SW 1271 (cell line): ENCODE results near the gene OPCML.

Experiments
- DNase-seq, 2 experiments: peaks; one replicate each; lab custom pipeline; 2025; lab: John Stamatoyannopoulos, UW

OPCML gene

GRCh38 chr11:133291780-133292179 lies 240.5 kb downstream of the OPCML start:
- no peak for DNase-seq

- DNase-seq = no peak
These were observed 246.9 kb downstream of the OPCML start for GRCh38 chr11:133285359-133285758.

- no peak for DNase-seq
These were observed 248.1 kb downstream of the OPCML start for GRCh38 chr11:133284156-133284555.

- no peak for DNase-seq
These were observed 254.4 kb downstream of the OPCML start for GRCh38 chr11:133277886-133278285.

DNA sequence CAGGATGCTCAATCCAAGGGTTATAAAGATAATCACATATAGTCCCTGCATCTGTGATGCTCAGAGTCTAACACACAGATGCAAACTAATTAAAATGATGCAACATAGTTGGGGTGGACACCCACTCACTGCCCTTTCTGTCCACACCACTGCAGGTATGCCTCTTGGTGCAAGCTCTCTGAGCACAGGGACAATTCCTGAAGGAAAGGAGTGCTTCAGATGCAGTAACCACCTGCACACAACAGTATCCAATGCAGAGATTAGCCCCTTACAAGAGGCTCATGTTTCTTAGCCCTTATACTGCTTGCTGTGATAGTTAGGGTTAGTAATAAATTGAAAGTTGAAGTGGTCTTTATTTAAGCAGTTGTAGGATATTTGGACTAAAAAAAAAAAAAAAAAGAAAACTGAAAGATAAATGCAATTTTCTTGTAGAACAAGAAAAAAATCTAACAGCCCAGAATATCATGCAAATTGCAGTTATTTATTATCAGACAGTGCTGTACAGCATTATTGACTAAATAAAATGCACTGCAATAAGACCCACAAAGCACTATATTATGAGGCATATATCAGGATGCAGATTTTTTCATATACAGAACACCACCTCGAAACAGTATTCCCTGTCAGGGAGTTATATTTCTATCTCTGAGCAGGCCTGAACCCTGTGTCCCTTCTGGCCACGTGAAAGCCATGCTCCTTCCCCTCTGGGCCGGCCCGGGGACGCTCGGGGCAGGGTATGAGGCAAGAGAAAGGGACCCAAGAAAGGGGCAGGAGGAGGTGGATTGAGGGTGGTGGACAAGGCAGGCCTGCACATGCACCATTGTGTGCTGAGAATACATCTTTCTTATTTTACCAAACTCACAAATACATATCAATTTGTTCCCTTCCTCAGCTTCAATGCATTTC lies 260.2 kb downstream of the OPCML start:
- DNase-seq = no peak

GRCh38 chr11:133271206-133271605 lies 261.1 kb downstream of the OPCML start:
- no peak for DNase-seq

- DNase-seq = no peak
These were observed 263.0 kb downstream of the OPCML start for GRCh38 chr11:133269267-133269666.

- DNase-seq = no peak
These were observed 265.3 kb downstream of the OPCML start for GRCh38 chr11:133266986-133267385.

DNA sequence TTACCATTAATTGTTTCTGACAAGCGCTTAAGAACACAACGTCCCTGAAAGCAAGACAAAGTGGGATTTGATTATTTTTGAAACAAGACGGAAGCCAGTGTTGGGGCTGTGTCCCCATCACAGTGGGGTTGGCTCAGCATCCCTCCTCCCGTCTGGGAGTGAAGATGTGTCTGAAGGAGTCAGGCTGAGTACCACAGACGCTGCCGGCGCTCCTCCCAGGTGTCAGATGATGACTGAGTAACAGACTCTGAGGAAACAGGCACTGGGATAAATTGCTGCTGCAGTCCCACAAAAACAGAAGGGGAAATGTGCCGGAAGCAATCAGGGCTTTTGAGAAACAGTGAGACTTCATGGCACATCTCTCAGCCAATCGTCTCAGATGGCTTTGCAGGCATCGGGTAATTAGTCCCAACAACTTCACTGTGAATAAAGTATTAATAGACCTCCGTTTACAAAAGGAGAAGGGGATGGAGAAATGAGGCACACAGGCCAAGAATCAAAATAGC lies 266.7 kb downstream of the OPCML start:
- no peak for DNase-seq

GRCh38 chr11:133263332-133263731 lies 269.0 kb downstream of the OPCML start:
- DNase-seq = no peak

DNA sequence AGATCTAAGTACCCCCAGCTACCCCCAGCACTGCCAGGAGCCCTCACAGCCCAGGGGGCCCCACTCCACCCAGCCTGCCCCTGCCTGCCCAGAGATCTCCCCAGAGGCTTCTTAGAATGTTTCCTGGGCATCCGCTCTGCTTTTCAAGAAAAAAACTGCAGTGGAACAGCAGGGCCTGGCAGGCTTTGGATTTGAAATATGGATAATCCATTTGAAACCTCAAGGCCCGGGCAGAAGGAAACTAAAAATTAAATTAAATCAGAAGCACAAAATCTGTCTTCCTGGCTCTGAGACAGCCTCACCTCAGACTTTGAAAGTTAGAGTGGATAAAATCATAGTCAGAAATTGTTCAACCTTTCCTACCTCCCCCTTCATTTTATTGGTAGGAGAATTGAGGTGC lies 273.6 kb downstream of the OPCML start:
- DNase-seq = no peak

DNA sequence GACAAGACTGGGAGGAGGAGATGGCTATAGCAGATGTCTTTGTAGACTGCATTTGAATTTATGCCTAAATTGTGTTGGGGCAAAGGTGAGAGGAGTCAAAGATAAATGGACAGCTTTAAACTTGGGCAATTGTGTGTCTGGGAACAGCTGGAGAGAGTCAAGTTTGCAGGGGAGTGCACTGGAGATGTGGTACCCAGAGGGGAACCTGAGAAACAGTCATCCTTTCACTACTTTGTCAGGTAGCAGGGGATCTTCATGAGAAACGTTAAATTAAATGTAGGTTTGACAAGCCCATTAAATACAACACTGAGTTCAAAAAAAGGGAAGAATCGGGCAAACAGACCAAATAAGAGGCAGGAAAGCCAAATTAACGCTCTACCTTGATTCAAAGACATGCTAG lies 277.7 kb downstream of the OPCML start:
- DNase-seq = no peak

DNA sequence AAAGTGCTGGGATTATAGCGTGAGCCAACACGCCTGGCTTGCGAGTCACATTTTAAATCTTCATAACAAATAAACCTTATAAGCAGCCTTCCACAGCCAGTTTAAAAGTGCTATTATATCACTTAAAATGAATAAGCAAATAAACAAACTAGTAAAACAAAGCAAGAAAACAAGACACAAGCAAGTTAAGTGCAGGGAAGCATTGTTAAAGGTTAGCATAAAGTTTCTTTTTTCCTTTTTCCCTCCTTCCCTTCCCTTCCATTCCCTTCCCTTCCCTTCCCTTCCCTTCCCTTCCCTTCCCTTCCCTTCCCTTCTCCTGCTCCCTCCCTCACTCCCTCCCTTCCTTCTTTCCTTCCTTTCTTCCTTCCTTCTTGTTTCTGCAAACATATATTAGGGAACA lies 278.7 kb downstream of the OPCML start:
- no peak for DNase-seq

- DNase-seq = no peak
These were observed 280.5 kb downstream of the OPCML start for GRCh38 chr11:133251841-133252240.

DNA sequence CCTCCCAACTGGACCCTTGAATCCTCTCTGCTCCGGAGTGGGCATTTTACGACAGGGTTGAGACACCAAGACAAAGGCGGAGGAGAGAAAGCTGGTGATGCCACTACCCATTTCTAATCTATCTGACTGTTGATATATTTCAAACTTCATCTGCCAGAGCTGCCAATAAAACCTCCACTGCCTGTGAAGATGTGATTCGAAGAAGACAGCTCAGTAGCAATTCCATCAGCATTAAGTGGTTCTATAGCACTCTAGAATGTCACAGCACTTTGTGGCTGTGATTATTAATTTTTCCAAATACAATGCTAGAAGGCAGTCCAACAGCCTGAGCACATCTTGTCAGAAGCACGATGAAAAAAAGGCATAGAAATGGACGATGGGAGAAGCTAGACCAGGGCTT lies 282.8 kb downstream of the OPCML start:
- no peak for DNase-seq

GRCh38 chr11:133249065-133249464 lies 283.2 kb downstream of the OPCML start:
- no peak for DNase-seq

DNA sequence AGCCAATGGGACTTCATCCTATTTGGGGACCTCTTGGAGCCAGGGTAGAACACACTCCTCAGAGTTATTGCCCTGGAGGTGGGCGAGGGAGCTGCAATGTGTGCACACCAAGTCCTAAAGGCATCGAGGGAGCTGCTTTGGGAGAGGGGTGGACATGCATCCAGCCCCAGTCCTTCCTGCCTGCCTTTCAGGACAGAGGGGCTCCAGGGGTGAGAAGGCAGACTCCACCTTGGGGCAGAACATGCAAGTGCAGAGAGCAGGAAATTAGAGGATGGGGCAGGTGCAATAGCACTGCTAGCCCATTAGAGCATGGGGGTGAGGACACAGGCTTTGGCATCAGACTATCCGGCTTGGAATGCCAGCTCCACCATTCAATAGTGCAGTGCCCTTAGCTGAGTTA lies 288.5 kb downstream of the OPCML start:
- no peak for DNase-seq

- no peak for DNase-seq
These were observed 291.2 kb downstream of the OPCML start for GRCh38 chr11:133240908-133241655.

- no peak for DNase-seq
These were observed 292.7 kb downstream of the OPCML start for GRCh38 chr11:133239575-133239974.

DNA sequence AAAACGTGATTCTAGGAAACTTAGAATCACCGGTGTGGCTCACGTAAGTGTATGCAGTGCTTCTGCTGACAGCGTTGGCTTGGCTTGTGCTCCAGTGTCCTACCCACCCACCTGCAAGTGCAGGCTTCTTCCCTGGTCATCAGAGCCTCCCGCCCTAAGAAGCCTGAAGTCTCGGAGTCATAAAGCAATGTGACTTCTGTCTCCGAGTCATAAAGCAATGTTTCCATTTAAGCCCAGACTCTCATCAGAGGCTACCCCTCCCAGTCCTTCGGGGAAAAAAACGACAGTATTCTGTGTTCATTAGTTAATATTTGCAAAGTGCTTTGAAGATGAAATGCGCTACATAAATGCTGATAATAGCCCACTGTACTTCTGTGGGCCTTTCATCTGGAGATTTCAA lies 293.8 kb downstream of the OPCML start:
- no peak for DNase-seq

DNA sequence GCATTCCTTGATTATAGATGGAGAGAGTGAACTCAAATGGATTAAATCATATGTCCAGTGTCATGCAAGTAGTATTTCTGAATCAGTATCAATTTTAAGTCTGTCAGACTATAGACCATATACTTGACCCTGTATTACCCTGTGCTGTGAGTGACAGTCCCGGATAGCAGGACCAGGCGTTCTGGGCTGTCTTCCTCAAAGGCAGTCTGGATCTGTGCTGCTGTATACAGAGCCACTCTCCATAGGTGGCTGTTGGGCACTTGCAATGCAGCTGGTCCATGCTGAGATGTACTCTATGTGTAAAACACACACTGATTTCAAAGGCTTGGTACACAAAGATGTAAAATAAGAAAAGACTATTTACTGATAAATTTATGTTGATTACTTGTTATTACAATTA lies 294.3 kb downstream of the OPCML start:
- no peak for DNase-seq

- no peak for DNase-seq
These were observed 296.9 kb downstream of the OPCML start for GRCh38 chr11:133235381-133235780.

DNA sequence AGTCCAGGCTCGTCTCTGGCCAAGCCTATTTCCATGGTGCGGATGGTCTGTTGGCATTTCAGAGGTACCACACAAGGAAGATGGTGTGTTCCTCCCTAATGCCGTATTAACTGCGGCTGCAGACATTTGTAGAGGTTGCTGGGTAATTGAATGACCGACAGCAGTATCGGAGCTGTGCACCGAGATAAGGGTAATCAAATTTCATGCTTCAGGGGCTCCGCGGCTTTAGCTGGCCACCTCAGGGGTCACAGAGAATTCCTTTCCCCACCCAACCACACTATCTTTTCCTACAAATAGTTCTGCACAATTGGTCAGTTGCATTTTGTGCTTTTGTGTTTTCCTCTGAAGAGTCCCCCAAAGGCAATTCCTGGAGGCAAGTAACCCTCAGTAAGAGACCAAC lies 297.4 kb downstream of the OPCML start:
- no peak for DNase-seq
